ENCODE measurements around the gene UBE2H.

- no peak for TF ChIP-seq CTCF (IDR thresholded peaks at IDR 0.05)
- no peak for TF ChIP-seq EZH2phosphoT487 (IDR thresholded peaks at IDR 0.05)
These were observed 125.2 kb downstream of the UBE2H start for GRCh38 chr7:129827467-129827990.

All from neural progenitor cell (in vitro differentiated cells).